ENCODE data around the gene ACAD10. TPM values are rescaled to one million over a fixed set of nuclear protein-coding genes. Genes with fewer than 3 reads are reported as not detected.
"Not testable (repeated sequence)": the region's sequence is repeated elsewhere in the genome, so short reads cannot be mapped to it uniquely, and the experiment has no call there.

Gene ACAD10
- total and polyA plus RNA-seq, 4 donors: 10.1 to 38.6 (median 17.5) TPM

- Histone ChIP-seq H3K4me3 (no peak overlapping the region), H3K9ac (ENCODE audit: insufficient read depth in 1 of 2, low read length in 2 of 2) (no peak overlapping the region), H3K4me1 (ENCODE audit: control insufficient read depth in 5 of 5, insufficient read depth in 5 of 5, low read length in 5 of 5) (no peaks in the 10 kb centered on the region), H3K27me3 (ENCODE audit: control insufficient read depth in 3 of 3, insufficient read depth in 3 of 3, low read length in 2 of 3) (no peaks in the 10 kb centered on the region), H3K9me3 (ENCODE audit: control insufficient read depth in 4 of 4, insufficient read depth in 3 of 4, low read length in 3 of 4) (no peaks in the 10 kb centered on the region), H3K27ac (ENCODE audit: low read depth in 1 of 2, low read length in 1 of 2) (no peak overlapping the region), H3K36me3 (ENCODE audit: control insufficient read depth in 4 of 4, insufficient read depth in 4 of 4, low read length in 4 of 4) (peaks cover 2 to 23% (median 16%) of the 10 kb centered on the region in 4 donors)
- 92 to 95% methylated on average over 2 of the region's 2 CpGs for WGBS, 2 donors
- no peak for DNase-seq
- no peak for ATAC-seq (ENCODE audit: insufficient read depth, low FRiP score)
- TF ChIP-seq CTCF (IDR thresholded peaks at IDR 0.05; ENCODE audit: control extremely low read depth, extremely low read depth): no peak
These were observed 42.9 kb downstream of the ACAD10 start for GRCh38 chr12:111728795-111729194.

GRCh38 chr12:111730420-111730819 is 44.6 kb downstream of the ACAD10 start:
- H3K4me1 ChIP-seq (ENCODE audit: control insufficient read depth in 5 of 5, insufficient read depth in 5 of 5, low read length in 5 of 5): no peaks in the 10 kb centered on the region
- H3K4me3 ChIP-seq: no peak overlapping the region
- H3K36me3 ChIP-seq (ENCODE audit: control insufficient read depth in 4 of 4, insufficient read depth in 4 of 4, low read length in 4 of 4): peaks cover 6 to 23% (median 16%) of the 10 kb centered on the region in 4 donors
- ATAC-seq (ENCODE audit: insufficient read depth, low FRiP score): no peak
- no peak for TF ChIP-seq CTCF (IDR thresholded peaks at IDR 0.05; ENCODE audit: control extremely low read depth, extremely low read depth)
- no peaks in the 10 kb centered on the region for H3K9me3 ChIP-seq (ENCODE audit: control insufficient read depth in 4 of 4, insufficient read depth in 3 of 4, low read length in 3 of 4)
- no peaks in the 10 kb centered on the region for H3K27me3 ChIP-seq (ENCODE audit: control insufficient read depth in 3 of 3, insufficient read depth in 3 of 3, low read length in 2 of 3)
- 92 to 96% methylated on average over 9 of the region's 9 CpGs for WGBS, 2 donors
- DNase-seq: no peak
- H3K27ac ChIP-seq (ENCODE audit: low read depth in 1 of 2, low read length in 1 of 2): no peak overlapping the region
- H3K9ac ChIP-seq (ENCODE audit: insufficient read depth in 1 of 2, low read length in 2 of 2): no peak overlapping the region

GRCh38 chr12:111732786-111733185 is 46.9 kb downstream of the ACAD10 start:
- no peaks in the 10 kb centered on the region for H3K27me3 ChIP-seq (ENCODE audit: control insufficient read depth in 3 of 3, insufficient read depth in 3 of 3, low read length in 2 of 3)
- ATAC-seq (ENCODE audit: insufficient read depth, low FRiP score): no peak
- no peak for TF ChIP-seq CTCF (IDR thresholded peaks at IDR 0.05; ENCODE audit: control extremely low read depth, extremely low read depth)
- H3K27ac ChIP-seq (ENCODE audit: low read depth in 1 of 2, low read length in 1 of 2): no peak overlapping the region
- no peaks in the 10 kb centered on the region for H3K4me1 ChIP-seq (ENCODE audit: control insufficient read depth in 5 of 5, insufficient read depth in 5 of 5, low read length in 5 of 5)
- H3K4me3 ChIP-seq: no peak overlapping the region
- no peak for DNase-seq
- H3K9me3 ChIP-seq (ENCODE audit: control insufficient read depth in 4 of 4, insufficient read depth in 3 of 4, low read length in 3 of 4): no peaks in the 10 kb centered on the region
- H3K36me3 ChIP-seq (ENCODE audit: control insufficient read depth in 4 of 4, insufficient read depth in 4 of 4, low read length in 4 of 4): peaks cover 10 to 31% (median 21%) of the 10 kb centered on the region in 4 donors
- WGBS, 2 donors: 85 to 92% methylated on average over 4 of the region's 4 CpGs
- H3K9ac ChIP-seq (ENCODE audit: insufficient read depth in 1 of 2, low read length in 2 of 2): no peak overlapping the region

GRCh38 chr12:111733340-111733915 is 47.6 kb downstream of the ACAD10 start:
- Histone ChIP-seq H3K36me3 (ENCODE audit: control insufficient read depth in 4 of 4, insufficient read depth in 4 of 4, low read length in 4 of 4) (peaks cover 6 to 32% (median 22%) of the 10 kb centered on the region in 4 donors), H3K4me1 (ENCODE audit: control insufficient read depth in 5 of 5, insufficient read depth in 5 of 5, low read length in 5 of 5) (no peaks in the 10 kb centered on the region), H3K27ac (ENCODE audit: low read depth in 1 of 2, low read length in 1 of 2) (no peak overlapping the region), H3K27me3 (ENCODE audit: control insufficient read depth in 3 of 3, insufficient read depth in 3 of 3, low read length in 2 of 3) (no peaks in the 10 kb centered on the region), H3K4me3 (no peak overlapping the region), H3K9me3 (ENCODE audit: control insufficient read depth in 4 of 4, insufficient read depth in 3 of 4, low read length in 3 of 4) (no peaks in the 10 kb centered on the region), H3K9ac (ENCODE audit: insufficient read depth in 1 of 2, low read length in 2 of 2) (no peak overlapping the region)
- no peak for ATAC-seq (ENCODE audit: insufficient read depth, low FRiP score)
- TF ChIP-seq CTCF (IDR thresholded peaks at IDR 0.05; ENCODE audit: control extremely low read depth, extremely low read depth): no peak
- 90 to 97% methylated on average over 8 of the region's 8 CpGs for WGBS, 2 donors
- no peak for DNase-seq

GRCh38 chr12:111739524-111739923 is 53.7 kb downstream of the ACAD10 start:
- H3K36me3 ChIP-seq (ENCODE audit: control insufficient read depth in 4 of 4, insufficient read depth in 4 of 4, low read length in 4 of 4): peaks cover 0 to 22% (median 13%) of the 10 kb centered on the region in 4 donors
- H3K9me3 ChIP-seq (ENCODE audit: control insufficient read depth in 4 of 4, insufficient read depth in 3 of 4, low read length in 3 of 4); ATAC-seq (ENCODE audit: insufficient read depth, low FRiP score); H3K27ac ChIP-seq (ENCODE audit: low read depth in 1 of 2, low read length in 1 of 2); H3K27me3 ChIP-seq (ENCODE audit: control insufficient read depth in 3 of 3, insufficient read depth in 3 of 3, low read length in 2 of 3); DNase-seq; H3K9ac ChIP-seq (ENCODE audit: insufficient read depth in 1 of 2, low read length in 2 of 2); H3K4me3 ChIP-seq; H3K4me1 ChIP-seq (ENCODE audit: control insufficient read depth in 5 of 5, insufficient read depth in 5 of 5, low read length in 5 of 5): not testable (repeated sequence)
- 93 to 97% methylated on average over 9 of the region's 9 CpGs for WGBS, 2 donors

Data from lung (tissue), 12 donors.